ENCODE measurements around the gene NEURL1B. TPM values are rescaled to one million over a fixed set of nuclear protein-coding genes. Genes with fewer than 3 reads are reported as not detected.

NEURL1B gene
- total RNA-seq, 2 donors from 2014 or later = 17.3 to 17.6 TPM

DNA sequence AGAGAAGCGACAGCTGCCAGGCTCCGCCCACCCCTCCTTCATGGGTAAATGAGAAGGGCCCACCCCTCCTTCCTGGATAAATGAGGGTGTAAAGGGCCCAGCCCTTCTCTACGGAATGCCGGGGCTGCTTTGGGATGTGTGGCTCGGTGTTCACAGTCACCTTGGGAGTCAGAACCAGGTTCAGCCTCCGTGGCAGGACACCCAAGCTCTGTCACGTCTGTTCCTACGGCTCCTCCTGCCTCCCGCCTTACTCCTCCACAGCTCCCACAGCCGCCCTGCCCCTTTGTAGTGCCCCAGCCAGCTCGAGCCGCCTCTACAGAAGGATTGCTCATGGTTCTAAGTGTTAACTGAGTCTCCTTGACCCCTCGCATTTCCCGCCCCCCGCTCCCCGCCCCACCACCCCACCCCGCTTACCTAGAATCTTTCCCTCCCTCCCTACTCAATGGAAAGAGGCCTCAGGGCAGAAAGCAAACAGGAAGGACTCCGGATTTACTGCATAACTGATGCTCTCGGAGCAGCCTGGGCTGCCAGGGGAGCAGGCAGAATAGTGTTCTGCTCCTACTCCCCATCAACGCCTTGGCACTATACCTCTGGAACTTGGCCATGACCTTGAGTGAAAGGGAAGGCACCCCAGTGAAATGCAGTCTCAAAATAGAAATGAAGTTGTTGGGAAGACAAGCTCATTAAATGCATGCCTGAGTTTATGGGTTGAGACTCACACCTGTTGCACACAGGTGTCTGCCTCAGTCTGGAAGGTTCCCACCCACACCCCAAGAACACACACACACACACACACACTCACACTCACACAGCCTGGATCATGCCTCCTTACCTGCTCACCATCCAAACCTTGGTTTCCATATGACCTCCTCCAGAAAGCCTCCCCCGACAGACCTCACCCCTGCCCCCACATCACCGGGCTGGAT lies 59.6 kb downstream of the NEURL1B start:
- H3K36me3 ChIP-seq = no peaks in the 10 kb centered on the region
- no peaks in the 10 kb centered on the region for H3K9me3 ChIP-seq
- DNase-seq (ENCODE audit: low spot score) (no peak), ATAC-seq (ENCODE audit: insufficient number of reproducible peaks, low FRiP score, low read depth) (no peak)
- TF ChIP-seq, protein P1, sequence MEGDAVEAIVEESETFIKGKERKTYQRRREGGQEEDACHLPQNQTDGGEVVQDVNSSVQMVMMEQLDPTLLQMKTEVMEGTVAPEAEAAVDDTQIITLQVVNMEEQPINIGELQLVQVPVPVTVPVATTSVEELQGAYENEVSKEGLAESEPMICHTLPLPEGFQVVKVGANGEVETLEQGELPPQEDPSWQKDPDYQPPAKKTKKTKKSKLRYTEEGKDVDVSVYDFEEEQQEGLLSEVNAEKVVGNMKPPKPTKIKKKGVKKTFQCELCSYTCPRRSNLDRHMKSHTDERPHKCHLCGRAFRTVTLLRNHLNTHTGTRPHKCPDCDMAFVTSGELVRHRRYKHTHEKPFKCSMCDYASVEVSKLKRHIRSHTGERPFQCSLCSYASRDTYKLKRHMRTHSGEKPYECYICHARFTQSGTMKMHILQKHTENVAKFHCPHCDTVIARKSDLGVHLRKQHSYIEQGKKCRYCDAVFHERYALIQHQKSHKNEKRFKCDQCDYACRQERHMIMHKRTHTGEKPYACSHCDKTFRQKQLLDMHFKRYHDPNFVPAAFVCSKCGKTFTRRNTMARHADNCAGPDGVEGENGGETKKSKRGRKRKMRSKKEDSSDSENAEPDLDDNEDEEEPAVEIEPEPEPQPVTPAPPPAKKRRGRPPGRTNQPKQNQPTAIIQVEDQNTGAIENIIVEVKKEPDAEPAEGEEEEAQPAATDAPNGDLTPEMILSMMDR (IDR thresholded peaks at IDR 0.05) = no peak
- no peak overlapping the region for H3K4me3 ChIP-seq
- no peaks in the 10 kb centered on the region for H3K27me3 ChIP-seq (replicated peaks; ENCODE audit: insufficient read depth)
- H3K4me1 ChIP-seq (ENCODE audit: control insufficient read depth in 1 of 2, low read depth in 2 of 2) = peaks cover 15 to 16% of the 10 kb centered on the region in 2 donors
- no peak overlapping the region for H3K27ac ChIP-seq

DNA sequence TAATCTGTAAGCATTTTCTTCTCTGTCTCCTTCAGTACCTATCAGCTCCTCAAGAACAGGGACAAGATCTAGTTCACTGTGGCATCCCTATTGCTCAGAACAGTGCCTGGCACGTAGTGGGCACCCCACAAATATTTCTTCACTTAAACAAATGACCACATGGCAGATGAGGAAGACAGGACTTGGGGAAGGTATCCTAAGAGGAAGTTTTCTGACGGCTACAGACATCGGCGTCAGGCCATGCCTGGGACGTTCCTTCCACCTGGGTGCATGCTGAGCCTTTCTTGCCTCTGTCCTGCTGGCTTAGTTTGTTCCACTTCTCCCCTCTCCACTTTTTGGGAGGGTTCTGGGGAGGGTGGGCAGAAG lies 60.2 kb downstream of the NEURL1B start:
- no peak overlapping the region for H3K4me3 ChIP-seq
- ATAC-seq (ENCODE audit: insufficient number of reproducible peaks, low FRiP score, low read depth) = no peak
- no peaks in the 10 kb centered on the region for H3K36me3 ChIP-seq
- H3K27me3 ChIP-seq (replicated peaks; ENCODE audit: insufficient read depth) = no peaks in the 10 kb centered on the region
- no peaks in the 10 kb centered on the region for H3K9me3 ChIP-seq
- TF ChIP-seq, protein P1 (IDR thresholded peaks at IDR 0.05) = no peak
- H3K27ac ChIP-seq = no peak overlapping the region
- peaks cover 8 to 9% of the 10 kb centered on the region in 2 donors for H3K4me1 ChIP-seq (ENCODE audit: control insufficient read depth in 1 of 2, low read depth in 2 of 2)
- no peak for DNase-seq (ENCODE audit: low spot score)

DNA sequence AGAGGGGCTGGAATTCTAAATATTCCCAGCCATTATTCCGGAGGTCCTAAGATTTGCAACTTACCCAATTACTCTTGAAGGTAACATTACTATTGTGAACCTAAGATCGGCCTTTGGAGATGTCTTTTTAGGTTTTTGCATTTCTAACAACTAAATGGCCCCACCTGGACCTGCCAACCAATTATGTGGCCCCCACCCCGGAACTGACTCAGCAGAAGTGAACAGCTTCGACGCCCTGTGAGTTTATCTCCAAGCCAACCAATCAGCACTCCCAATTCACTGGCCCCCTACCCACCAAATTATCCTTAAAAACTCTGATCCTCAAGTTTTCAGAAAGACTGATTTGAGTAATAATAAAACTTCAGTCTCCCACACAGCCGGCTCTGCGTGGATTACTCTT lies 62.9 kb downstream of the NEURL1B start:
- DNase-seq (ENCODE audit: low spot score) (no peak), ATAC-seq (ENCODE audit: insufficient number of reproducible peaks, low FRiP score, low read depth) (no peak)
- H3K27me3 ChIP-seq (replicated peaks; ENCODE audit: insufficient read depth) = no peaks in the 10 kb centered on the region
- no peaks in the 10 kb centered on the region for H3K9me3 ChIP-seq
- H3K4me1 ChIP-seq (ENCODE audit: control insufficient read depth in 1 of 2, low read depth in 2 of 2) = no peaks in the 10 kb centered on the region
- no peak overlapping the region for H3K27ac ChIP-seq
- no peak overlapping the region for H3K4me3 ChIP-seq
- TF ChIP-seq, protein P1 (IDR thresholded peaks at IDR 0.05) = no peak
- no peaks in the 10 kb centered on the region for H3K36me3 ChIP-seq

DNA sequence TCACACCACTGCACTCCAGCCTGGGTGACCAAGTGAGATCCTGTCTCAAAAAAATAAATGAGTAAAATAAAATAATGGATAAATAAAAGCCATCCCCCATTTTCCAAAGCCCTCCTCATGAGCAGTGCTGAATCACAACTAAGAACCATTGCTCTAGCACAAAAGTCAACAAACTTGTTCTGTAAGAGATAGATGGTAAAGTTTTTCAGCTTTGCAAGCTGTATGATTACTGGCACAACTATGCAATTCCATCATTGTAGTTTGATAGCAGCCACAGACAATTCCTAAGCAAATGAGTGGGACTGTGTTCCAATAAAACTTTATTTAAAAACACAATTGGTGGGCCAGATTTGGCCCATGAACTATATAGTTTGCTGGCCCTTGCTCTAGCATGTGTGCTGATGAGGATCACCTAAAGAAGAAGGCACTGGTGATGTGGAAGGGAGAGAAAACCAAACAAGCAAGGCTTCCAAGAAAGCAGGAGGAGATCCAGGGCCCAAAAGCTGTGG lies 64.6 kb downstream of the NEURL1B start:
- Histone ChIP-seq H3K27ac (no peak overlapping the region), H3K4me1 (ENCODE audit: control insufficient read depth in 1 of 2, low read depth in 2 of 2) (no peaks in the 10 kb centered on the region), H3K9me3 (no peaks in the 10 kb centered on the region), H3K27me3 (replicated peaks; ENCODE audit: insufficient read depth) (no peaks in the 10 kb centered on the region), H3K36me3 (no peaks in the 10 kb centered on the region), H3K4me3 (no peak overlapping the region)
- DNase-seq (ENCODE audit: low spot score) = no peak
- TF ChIP-seq, protein P1 (IDR thresholded peaks at IDR 0.05) = no peak
- no peak for ATAC-seq (ENCODE audit: insufficient number of reproducible peaks, low FRiP score, low read depth)

DNA sequence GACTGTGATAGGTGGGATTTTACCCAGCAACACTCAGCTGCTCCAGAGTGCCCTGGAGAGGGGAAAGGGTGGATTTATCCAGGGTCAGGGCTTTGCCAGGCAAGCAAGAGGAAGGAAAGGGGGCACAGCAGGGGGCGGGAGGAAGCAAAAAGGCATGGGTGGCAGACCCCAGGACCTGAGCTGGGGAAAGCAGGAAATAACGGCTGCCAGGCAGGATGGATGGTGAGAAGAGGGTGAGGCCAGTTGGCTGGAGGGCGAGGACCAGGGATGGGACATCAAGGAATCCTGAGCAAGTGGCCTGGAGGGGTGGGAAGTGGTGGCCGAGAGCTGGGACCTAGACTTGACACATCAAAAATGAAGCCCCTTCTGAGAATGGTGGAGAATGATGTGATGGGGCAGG lies 65.7 kb downstream of the NEURL1B start:
- no peaks in the 10 kb centered on the region for H3K27me3 ChIP-seq (replicated peaks; ENCODE audit: insufficient read depth)
- H3K4me3 ChIP-seq = no peak overlapping the region
- DNase-seq (ENCODE audit: low spot score) (no peak), ATAC-seq (ENCODE audit: insufficient number of reproducible peaks, low FRiP score, low read depth) (no peak)
- no peaks in the 10 kb centered on the region for H3K4me1 ChIP-seq (ENCODE audit: control insufficient read depth in 1 of 2, low read depth in 2 of 2)
- no peaks in the 10 kb centered on the region for H3K9me3 ChIP-seq
- no peak overlapping the region for H3K27ac ChIP-seq
- H3K36me3 ChIP-seq = no peaks in the 10 kb centered on the region
- TF ChIP-seq, protein P1 (IDR thresholded peaks at IDR 0.05) = no peak
